ENCODE data around the gene FAM227B. TPM values are rescaled to one million over a fixed set of nuclear protein-coding genes. Genes with fewer than 3 reads are reported as not detected.

The FAM227B gene
- total and polyA plus RNA-seq, 2 of the 13 experiments (the other 11 are each of a cell fraction or from before 2014, with no cell fraction given): 1.9 to 2.6 TPM

DNA sequence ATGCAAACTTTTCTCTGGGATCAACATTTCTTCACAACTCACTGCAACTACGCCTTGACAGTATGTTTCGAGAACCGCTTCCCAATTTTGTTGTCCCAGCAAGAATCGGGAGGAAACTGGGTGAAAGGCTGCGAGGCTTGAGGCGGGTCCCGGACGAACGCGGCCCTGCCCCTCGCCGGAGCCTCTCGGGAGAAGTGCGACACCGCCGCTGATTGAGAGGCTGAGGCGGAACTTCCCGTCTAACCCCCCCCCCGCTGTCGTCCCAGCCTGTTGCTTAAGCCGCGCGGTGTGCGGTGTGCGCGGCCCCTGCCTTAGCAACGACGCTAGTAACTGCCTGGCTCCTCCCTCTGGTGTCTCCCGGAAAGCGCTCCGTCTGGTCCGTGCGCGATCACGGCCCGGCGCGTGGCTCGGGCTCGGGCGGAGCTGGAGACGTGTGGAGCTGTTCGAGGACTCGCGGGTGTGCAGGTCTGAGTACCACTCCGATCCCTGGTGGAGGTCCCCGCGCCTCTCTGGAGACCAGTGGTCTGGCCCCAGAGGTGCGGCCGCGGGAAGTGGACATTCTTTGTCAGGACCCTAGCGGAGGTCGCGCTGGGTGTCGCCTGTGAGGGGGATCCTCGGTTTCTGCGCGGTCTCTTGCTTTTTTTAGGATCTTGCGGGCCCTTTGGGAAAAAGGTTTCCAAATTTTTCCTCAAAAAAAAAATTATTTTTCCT lies at the start of gene FAM227B, which contains the start of gene DTWD1 (continued):
- TF ChIP-seq NONO (IDR thresholded peaks at IDR 0.05): no peak
- peak; percentile 100 for TF ChIP-seq NONO (CRISPR knock-in tag; conservative IDR thresholded peaks at IDR 0.05)
- TF ChIP-seq, protein P1, sequence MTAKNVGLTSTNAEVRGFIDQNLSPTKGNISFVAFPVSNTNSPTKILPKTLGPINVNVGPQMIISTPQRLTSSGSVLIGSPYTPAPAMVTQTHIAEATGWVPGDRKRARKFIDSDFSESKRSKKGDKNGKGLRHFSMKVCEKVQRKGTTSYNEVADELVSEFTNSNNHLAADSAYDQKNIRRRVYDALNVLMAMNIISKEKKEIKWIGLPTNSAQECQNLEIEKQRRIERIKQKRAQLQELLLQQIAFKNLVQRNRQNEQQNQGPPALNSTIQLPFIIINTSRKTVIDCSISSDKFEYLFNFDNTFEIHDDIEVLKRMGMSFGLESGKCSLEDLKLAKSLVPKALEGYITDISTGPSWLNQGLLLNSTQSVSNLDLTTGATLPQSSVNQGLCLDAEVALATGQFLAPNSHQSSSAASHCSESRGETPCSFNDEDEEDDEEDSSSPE (CRISPR knock-in tag; IDR thresholded peaks at IDR 0.05): peak; percentile 89
- no peak for TF ChIP-seq MBD4 (IDR thresholded peaks at IDR 0.05; ENCODE audit: borderline replicate concordance, low read length)
- no peak for TF ChIP-seq NFIC (IDR thresholded peaks at IDR 0.05; ENCODE audit: low read length)
- no peak for TF ChIP-seq KDM1A (CRISPR knock-in tag; IDR thresholded peaks at IDR 0.05)
- TF ChIP-seq ATF1 (CRISPR knock-in tag; IDR thresholded peaks at IDR 0.05): no peak
- TF ChIP-seq FOXC1 (CRISPR knock-in tag; IDR thresholded peaks at IDR 0.05; ENCODE audit: borderline replicate concordance): peak; percentile 96
- peak; percentile 77 for TF ChIP-seq MXD4 (CRISPR knock-in tag; IDR thresholded peaks at IDR 0.05)
- peak; percentile 86; the same call in 1 of the 2 replicates for TF ChIP-seq ZNF766 (CRISPR knock-in tag; IDR thresholded peaks at IDR 0.05; ENCODE audit: borderline replicate concordance)
- TF ChIP-seq MAFK (conservative IDR thresholded peaks at IDR 0.05 in 1 of 2, IDR thresholded peaks at IDR 0.05 in 1 of 2; ENCODE audit: low read length in 2 of 2): peak; percentile 16 to 22; a peak in 1 of 4 replicates
- TF ChIP-seq, protein P2, sequence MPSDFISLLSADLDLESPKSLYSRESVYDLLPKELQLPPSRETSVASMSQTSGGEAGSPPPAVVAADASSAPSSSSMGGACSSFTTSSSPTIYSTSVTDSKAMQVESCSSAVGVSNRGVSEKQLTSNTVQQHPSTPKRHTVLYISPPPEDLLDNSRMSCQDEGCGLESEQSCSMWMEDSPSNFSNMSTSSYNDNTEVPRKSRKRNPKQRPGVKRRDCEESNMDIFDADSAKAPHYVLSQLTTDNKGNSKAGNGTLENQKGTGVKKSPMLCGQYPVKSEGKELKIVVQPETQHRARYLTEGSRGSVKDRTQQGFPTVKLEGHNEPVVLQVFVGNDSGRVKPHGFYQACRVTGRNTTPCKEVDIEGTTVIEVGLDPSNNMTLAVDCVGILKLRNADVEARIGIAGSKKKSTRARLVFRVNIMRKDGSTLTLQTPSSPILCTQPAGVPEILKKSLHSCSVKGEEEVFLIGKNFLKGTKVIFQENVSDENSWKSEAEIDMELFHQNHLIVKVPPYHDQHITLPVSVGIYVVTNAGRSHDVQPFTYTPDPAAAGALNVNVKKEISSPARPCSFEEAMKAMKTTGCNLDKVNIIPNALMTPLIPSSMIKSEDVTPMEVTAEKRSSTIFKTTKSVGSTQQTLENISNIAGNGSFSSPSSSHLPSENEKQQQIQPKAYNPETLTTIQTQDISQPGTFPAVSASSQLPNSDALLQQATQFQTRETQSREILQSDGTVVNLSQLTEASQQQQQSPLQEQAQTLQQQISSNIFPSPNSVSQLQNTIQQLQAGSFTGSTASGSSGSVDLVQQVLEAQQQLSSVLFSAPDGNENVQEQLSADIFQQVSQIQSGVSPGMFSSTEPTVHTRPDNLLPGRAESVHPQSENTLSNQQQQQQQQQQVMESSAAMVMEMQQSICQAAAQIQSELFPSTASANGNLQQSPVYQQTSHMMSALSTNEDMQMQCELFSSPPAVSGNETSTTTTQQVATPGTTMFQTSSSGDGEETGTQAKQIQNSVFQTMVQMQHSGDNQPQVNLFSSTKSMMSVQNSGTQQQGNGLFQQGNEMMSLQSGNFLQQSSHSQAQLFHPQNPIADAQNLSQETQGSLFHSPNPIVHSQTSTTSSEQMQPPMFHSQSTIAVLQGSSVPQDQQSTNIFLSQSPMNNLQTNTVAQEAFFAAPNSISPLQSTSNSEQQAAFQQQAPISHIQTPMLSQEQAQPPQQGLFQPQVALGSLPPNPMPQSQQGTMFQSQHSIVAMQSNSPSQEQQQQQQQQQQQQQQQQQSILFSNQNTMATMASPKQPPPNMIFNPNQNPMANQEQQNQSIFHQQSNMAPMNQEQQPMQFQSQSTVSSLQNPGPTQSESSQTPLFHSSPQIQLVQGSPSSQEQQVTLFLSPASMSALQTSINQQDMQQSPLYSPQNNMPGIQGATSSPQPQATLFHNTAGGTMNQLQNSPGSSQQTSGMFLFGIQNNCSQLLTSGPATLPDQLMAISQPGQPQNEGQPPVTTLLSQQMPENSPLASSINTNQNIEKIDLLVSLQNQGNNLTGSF (CRISPR knock-in tag; IDR thresholded peaks at IDR 0.05): peak; percentile 95
- TF ChIP-seq ERF (CRISPR knock-in tag; IDR thresholded peaks at IDR 0.05): peak; percentile 97
- TF ChIP-seq, protein P3, sequence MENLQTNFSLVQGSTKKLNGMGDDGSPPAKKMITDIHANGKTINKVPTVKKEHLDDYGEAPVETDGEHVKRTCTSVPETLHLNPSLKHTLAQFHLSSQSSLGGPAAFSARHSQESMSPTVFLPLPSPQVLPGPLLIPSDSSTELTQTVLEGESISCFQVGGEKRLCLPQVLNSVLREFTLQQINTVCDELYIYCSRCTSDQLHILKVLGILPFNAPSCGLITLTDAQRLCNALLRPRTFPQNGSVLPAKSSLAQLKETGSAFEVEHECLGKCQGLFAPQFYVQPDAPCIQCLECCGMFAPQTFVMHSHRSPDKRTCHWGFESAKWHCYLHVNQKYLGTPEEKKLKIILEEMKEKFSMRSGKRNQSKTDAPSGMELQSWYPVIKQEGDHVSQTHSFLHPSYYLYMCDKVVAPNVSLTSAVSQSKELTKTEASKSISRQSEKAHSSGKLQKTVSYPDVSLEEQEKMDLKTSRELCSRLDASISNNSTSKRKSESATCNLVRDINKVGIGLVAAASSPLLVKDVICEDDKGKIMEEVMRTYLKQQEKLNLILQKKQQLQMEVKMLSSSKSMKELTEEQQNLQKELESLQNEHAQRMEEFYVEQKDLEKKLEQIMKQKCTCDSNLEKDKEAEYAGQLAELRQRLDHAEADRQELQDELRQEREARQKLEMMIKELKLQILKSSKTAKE (CRISPR knock-in tag; IDR thresholded peaks at IDR 0.05; ENCODE audit: borderline replicate concordance): peak; percentile 82
- TF ChIP-seq ZC3H4 (CRISPR knock-in tag; IDR thresholded peaks at IDR 0.05; ENCODE audit: borderline replicate concordance): no peak; the same call in 1 of the 2 replicates
- peak; percentile 97 for TF ChIP-seq PHF8 (CRISPR knock-in tag; IDR thresholded peaks at IDR 0.05)
- TF ChIP-seq, protein P4, sequence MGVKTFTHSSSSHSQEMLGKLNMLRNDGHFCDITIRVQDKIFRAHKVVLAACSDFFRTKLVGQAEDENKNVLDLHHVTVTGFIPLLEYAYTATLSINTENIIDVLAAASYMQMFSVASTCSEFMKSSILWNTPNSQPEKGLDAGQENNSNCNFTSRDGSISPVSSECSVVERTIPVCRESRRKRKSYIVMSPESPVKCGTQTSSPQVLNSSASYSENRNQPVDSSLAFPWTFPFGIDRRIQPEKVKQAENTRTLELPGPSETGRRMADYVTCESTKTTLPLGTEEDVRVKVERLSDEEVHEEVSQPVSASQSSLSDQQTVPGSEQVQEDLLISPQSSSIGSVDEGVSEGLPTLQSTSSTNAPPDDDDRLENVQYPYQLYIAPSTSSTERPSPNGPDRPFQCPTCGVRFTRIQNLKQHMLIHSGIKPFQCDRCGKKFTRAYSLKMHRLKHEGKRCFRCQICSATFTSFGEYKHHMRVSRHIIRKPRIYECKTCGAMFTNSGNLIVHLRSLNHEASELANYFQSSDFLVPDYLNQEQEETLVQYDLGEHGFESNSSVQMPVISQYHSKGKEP (CRISPR knock-in tag; IDR thresholded peaks at IDR 0.05): peak; percentile 94; the same call in 1 of the 2 replicates
- TF ChIP-seq TEAD3 (CRISPR knock-in tag; optimal IDR thresholded peaks at IDR 0.05; ENCODE audit: borderline replicate concordance): peak; percentile 81
- TF ChIP-seq HNF4G (IDR thresholded peaks at IDR 0.05; ENCODE audit: borderline replicate concordance, low read depth, low read length): no peak; the same call in 1 of the 2 replicates
- TF ChIP-seq HNF4G (CRISPR knock-in tag; IDR thresholded peaks at IDR 0.05; ENCODE audit: borderline replicate concordance, low read depth): peak; percentile 59
- TF ChIP-seq MEF2D (CRISPR knock-in tag; IDR thresholded peaks at IDR 0.05): peak; percentile 93

Data from HepG2 (cell line).